ENCODE measurements around the gene LTBP2. TPM values are rescaled to one million over a fixed set of nuclear protein-coding genes. Genes with fewer than 3 reads are reported as not detected.
A peak's percentile ranks its signal among the peaks of the same experiment; 100 is the strongest.

LTBP2 gene
- total RNA-seq, 3 donors from 2014 or later: 1.7 to 10.2 (median 3.0) TPM

GRCh38 chr14:74551431-74552371 is 60.3 kb downstream of the LTBP2 start:
- Histone ChIP-seq H3K4me3 (no peak overlapping the region), H3K9me3 (no peaks in the 10 kb centered on the region), H3K36me3 (ENCODE audit: low read depth) (no peaks in the 10 kb centered on the region), H3K4me1 (ENCODE audit: low read depth) (no peaks in the 10 kb centered on the region)
- TF ChIP-seq CTCF (IDR thresholded peaks at IDR 0.05): no peak
- DNase-seq: peak in 1 of 3 donors; percentile 45
- ATAC-seq: peak; percentile 21
- intact Hi-C loops (cut with DNase I, micrococcal nuclease): no loop called here

GRCh38 chr14:74551001-74551400 is 61.0 kb downstream of the LTBP2 start:
- DNase-seq: no peak
- intact Hi-C loops (cut with DNase I, micrococcal nuclease): no loop called here
- H3K4me3 ChIP-seq: no peak overlapping the region
- H3K4me1 ChIP-seq (ENCODE audit: low read depth): no peaks in the 10 kb centered on the region
- TF ChIP-seq CTCF (IDR thresholded peaks at IDR 0.05): no peak
- H3K36me3 ChIP-seq (ENCODE audit: low read depth): no peaks in the 10 kb centered on the region
- ATAC-seq: no peak
- no peaks in the 10 kb centered on the region for H3K9me3 ChIP-seq

- no peaks in the 10 kb centered on the region for H3K9me3 ChIP-seq
- no peaks in the 10 kb centered on the region for H3K4me1 ChIP-seq (ENCODE audit: low read depth)
- no peak overlapping the region for H3K4me3 ChIP-seq
- ATAC-seq: no peak
- TF ChIP-seq CTCF (IDR thresholded peaks at IDR 0.05): no peak
- intact Hi-C loops (cut with DNase I, micrococcal nuclease): no loop called here
- DNase-seq: no peak
- no peaks in the 10 kb centered on the region for H3K36me3 ChIP-seq (ENCODE audit: low read depth)
These were observed 62.0 kb downstream of the LTBP2 start for GRCh38 chr14:74550071-74550470.

- TF ChIP-seq CTCF (IDR thresholded peaks at IDR 0.05): no peak
- no peaks in the 10 kb centered on the region for H3K9me3 ChIP-seq
- ATAC-seq: no peak
- no peak overlapping the region for H3K4me3 ChIP-seq
- no peak for DNase-seq
- intact Hi-C loops (cut with DNase I, micrococcal nuclease): no loop called here
- H3K36me3 ChIP-seq (ENCODE audit: low read depth): no peaks in the 10 kb centered on the region
- H3K4me1 ChIP-seq (ENCODE audit: low read depth): no peaks in the 10 kb centered on the region
These were observed 62.4 kb downstream of the LTBP2 start for GRCh38 chr14:74549588-74549987.

- Histone ChIP-seq H3K4me3 (no peak overlapping the region), H3K36me3 (ENCODE audit: low read depth) (no peaks in the 10 kb centered on the region), H3K9me3 (no peaks in the 10 kb centered on the region), H3K4me1 (ENCODE audit: low read depth) (no peaks in the 10 kb centered on the region)
- intact Hi-C loops (cut with DNase I, micrococcal nuclease): no loop called here
- TF ChIP-seq CTCF (IDR thresholded peaks at IDR 0.05): no peak
- DNase-seq (peak in 1 of 3 donors; percentile 37), ATAC-seq (no peak)
These were observed 63.2 kb downstream of the LTBP2 start for GRCh38 chr14:74548881-74549280.

All from mucosa of descending colon (tissue), 3 donors.